ENCODE measurements around the gene INPP5F.

- TF ChIP-seq POLR2A (IDR thresholded peaks at IDR 0.05) (no peak), CTCF (IDR thresholded peaks at IDR 0.05) (no peak), POLR2AphosphoS5 (IDR thresholded peaks at IDR 0.05) (no peak), EP300 (IDR thresholded peaks at IDR 0.05) (no peak)
Observed at GRCh38 chr10:119738962-119739361, 13.1 kb downstream of the INPP5F start.

Measured in upper lobe of left lung (tissue), 4 donors.